Esophagus (tissue), 2 donors: ENCODE data around the gene EMP3. TPM values are rescaled to one million over a fixed set of nuclear protein-coding genes. Genes with fewer than 3 reads are reported as not detected.

Experiments
- H3K27ac ChIP-seq, 2 donors: one replicate each; pipeline ENCODE4 v1.5.1; 2013; ENCODE audit warnings: low read depth in 2 of 2, mild to moderate bottlenecking in 2 of 2, inconsistent platforms in 1 of 2, low read length in 1 of 2, moderate library complexity in 1 of 2
- H3K27me3 ChIP-seq, 2 donors: one replicate each; pipeline ENCODE4 v1.6.1; 2013; ENCODE audit warnings: low read length in 2 of 2, control low read depth in 1 of 2, mild to moderate bottlenecking in 1 of 2; ENCODE audit not compliant: insufficient read depth in 2 of 2, control insufficient read depth in 1 of 2
- H3K36me3 ChIP-seq, 2 donors: one replicate each; pipeline ENCODE4 v1.6.1; 2013; ENCODE audit warnings: low read length in 1 of 2; ENCODE audit not compliant: control insufficient read depth in 2 of 2, insufficient read depth in 2 of 2
- H3K4me1 ChIP-seq, 2 donors: one replicate each; pipeline ENCODE4 v1.6.1; 2013; ENCODE audit warnings: low read length in 1 of 2; ENCODE audit not compliant: control insufficient read depth in 2 of 2, insufficient read depth in 2 of 2
- H3K4me3 ChIP-seq, 2 donors: one replicate each; pipeline ENCODE4 v1.5.1; 2013; ENCODE audit warnings: low read length in 2 of 2, mild to moderate bottlenecking in 2 of 2, low read depth in 1 of 2, moderate library complexity in 1 of 2
- H3K9me3 ChIP-seq, 2 donors: one replicate each; pipeline ENCODE4 v1.6.1; 2013; ENCODE audit warnings: mild to moderate bottlenecking in 2 of 2, low read depth in 1 of 2, low read length in 1 of 2, moderate library complexity in 1 of 2; ENCODE audit not compliant: control insufficient read depth in 2 of 2, insufficient read depth in 1 of 2
- whole genome bisulfite sequencing, 2 donors: extraction: QIAGEN DNeasy Blood & Tissue Kit; methylation state at CpG; one replicate each; pipeline ENCODE4 v1.1.7; 2013; 5-methylcytosine and 5-hydroxymethylcytosine counted together
- polyA plus RNA-seq, 2 donors: library from polyadenylated mRNA; stranded (reverse); fragments of 200-250 nt; gene quantifications; one replicate each; pipeline ENCODE4 v1.2.3, GENCODE V29; 2013
- donor health status: healthy with polysubstance abuse.
- donor health status: Bipolar disorder and iron deficiency.

Gene EMP3
- polyA plus RNA-seq, 2 donors = 17.6 to 21.5 TPM

- H3K27me3 ChIP-seq = no peaks in the 10 kb centered on the region
- H3K27ac ChIP-seq = no peak overlapping the region
- no peaks in the 10 kb centered on the region for H3K36me3 ChIP-seq
- H3K4me1 ChIP-seq = no peaks in the 10 kb centered on the region
- no peaks in the 10 kb centered on the region for H3K9me3 ChIP-seq
- no peak overlapping the region for H3K4me3 ChIP-seq
- 88 to 89% methylated on average over 12 of the region's 12 CpGs for WGBS, 2 donors
These were observed 30.1 kb downstream of the EMP3 start for GRCh38 chr19:48355365-48355954.

- 85 to 95% methylated on average over 5 of the region's 5 CpGs for WGBS, 2 donors
- Histone ChIP-seq H3K27ac (no peak overlapping the region), H3K36me3 (no peaks in the 10 kb centered on the region), H3K4me3 (no peak overlapping the region), H3K4me1 (no peaks in the 10 kb centered on the region), H3K27me3 (no peaks in the 10 kb centered on the region), H3K9me3 (no peaks in the 10 kb centered on the region)
These were observed 33.8 kb downstream of the EMP3 start for GRCh38 chr19:48359123-48359522.

- H3K9me3 ChIP-seq = no peaks in the 10 kb centered on the region
- H3K36me3 ChIP-seq = no peaks in the 10 kb centered on the region
- H3K27me3 ChIP-seq = no peaks in the 10 kb centered on the region
- no peak overlapping the region for H3K4me3 ChIP-seq
- H3K4me1 ChIP-seq = no peaks in the 10 kb centered on the region
- H3K27ac ChIP-seq = no peak overlapping the region
- 96 to 97% methylated on average over 3 of the region's 3 CpGs for WGBS, 2 donors
These were observed 36.6 kb downstream of the EMP3 start for GRCh38 chr19:48361912-48362311.

GRCh38 chr19:48362716-48363499, 37.6 kb downstream of the EMP3 start:
- H3K4me3 ChIP-seq = peak overlapping the region; percentile 44 to 65
- H3K9me3 ChIP-seq = no peaks in the 10 kb centered on the region
- H3K27me3 ChIP-seq = no peaks in the 10 kb centered on the region
- peak overlapping the region; percentile 97 for H3K27ac ChIP-seq
- no peaks in the 10 kb centered on the region for H3K4me1 ChIP-seq
- WGBS, 2 donors = 3 to 4% methylated on average over 26 of the region's 26 CpGs
- H3K36me3 ChIP-seq = no peaks in the 10 kb centered on the region

GRCh38 chr19:48363500-48363809, 38.1 kb downstream of the EMP3 start:
- Histone ChIP-seq H3K4me1 (no peaks in the 10 kb centered on the region), H3K27ac (peak overlapping the region; percentile 97), H3K4me3 (peak overlapping the region; percentile 44 to 65), H3K27me3 (no peaks in the 10 kb centered on the region), H3K36me3 (no peaks in the 10 kb centered on the region), H3K9me3 (no peaks in the 10 kb centered on the region)
- WGBS, 2 donors = 0 to 2% methylated on average over 10 of the region's 10 CpGs

GRCh38 chr19:48363810-48364597, 38.7 kb downstream of the EMP3 start, which contains the start of the genes SYNGR4 and TMEM143:
Gene SYNGR4, plus strand, starts transcription at chr19:48364367. Its CDS starts 1,476 bp downstream, at chr19:48365843.
Gene TMEM143, minus strand, starts transcription at chr19:48363940. Its CDS starts 20 bp downstream, at chr19:48363920.
- no peaks in the 10 kb centered on the region for H3K9me3 ChIP-seq
- H3K27ac ChIP-seq = peak within 1 kb of the TSS; percentile 97
- WGBS, 2 donors = 1% methylated on average over 54 to 59 of the region's 59 CpGs
- H3K4me3 ChIP-seq = peak within 1 kb of the TSS; percentile 44 to 65
- H3K27me3 ChIP-seq = no peaks in the 10 kb centered on the region
- H3K36me3 ChIP-seq = no peaks in the 10 kb centered on the region
- H3K4me1 ChIP-seq = no peaks in the 10 kb centered on the region

- H3K9me3 ChIP-seq = no peaks in the 10 kb centered on the region
- H3K36me3 ChIP-seq = no peaks in the 10 kb centered on the region
- peak overlapping the region in 1 of 2 donors; percentile 65 for H3K4me3 ChIP-seq
- H3K4me1 ChIP-seq = no peaks in the 10 kb centered on the region
- WGBS, 2 donors = 67 to 70% methylated on average over 10 of the region's 10 CpGs
- H3K27ac ChIP-seq = peak overlapping the region; percentile 2 to 67
- no peaks in the 10 kb centered on the region for H3K27me3 ChIP-seq
These were observed 39.4 kb downstream of the EMP3 start for GRCh38 chr19:48364598-48365348.

GRCh38 chr19:48365602-48366001, 40.2 kb downstream of the EMP3 start:
- H3K27me3 ChIP-seq = no peaks in the 10 kb centered on the region
- no peaks in the 10 kb centered on the region for H3K36me3 ChIP-seq
- H3K9me3 ChIP-seq = no peaks in the 10 kb centered on the region
- H3K4me3 ChIP-seq = no peak overlapping the region
- H3K4me1 ChIP-seq = no peaks in the 10 kb centered on the region
- WGBS, 2 donors = 93 to 94% methylated on average over 11 of the region's 11 CpGs
- H3K27ac ChIP-seq = no peak overlapping the region

- H3K36me3 ChIP-seq = no peaks in the 10 kb centered on the region
- H3K27me3 ChIP-seq = no peaks in the 10 kb centered on the region
- WGBS, 2 donors = 61 to 65% methylated on average over 5 of the region's 5 CpGs
- H3K27ac ChIP-seq = no peak overlapping the region
- H3K4me3 ChIP-seq = no peak overlapping the region
- no peaks in the 10 kb centered on the region for H3K4me1 ChIP-seq
- no peaks in the 10 kb centered on the region for H3K9me3 ChIP-seq
These were observed 42.5 kb downstream of the EMP3 start for GRCh38 chr19:48367855-48368254.
